Medulla oblongata (tissue), 1 donor: ENCODE results near the gene LAMA3.

ENCODE experiments used
- DNase-seq: peaks from one replicate; pipeline ENCODE4 v3.0.0-alpha.2; 2015; ENCODE audit errors: extremely low spot score

Gene LAMA3

GRCh38 chr18:23968638-23969604, 279.7 kb downstream of the LAMA3 start:
- no peak for DNase-seq

GRCh38 chr18:23969664-23970063, 280.4 kb downstream of the LAMA3 start:
- DNase-seq: no peak

- DNase-seq: no peak
Observed at GRCh38 chr18:23970161-23971096, 281.2 kb downstream of the LAMA3 start.

GRCh38 chr18:23971097-23971440, 281.8 kb downstream of the LAMA3 start:
- no peak for DNase-seq

GRCh38 chr18:23971666-23972230, 282.5 kb downstream of the LAMA3 start:
- DNase-seq: no peak

GRCh38 chr18:23972453-23972852, 283.2 kb downstream of the LAMA3 start:
- DNase-seq: no peak

- DNase-seq: no peak
Observed at GRCh38 chr18:23977103-23977502, 287.9 kb downstream of the LAMA3 start.

GRCh38 chr18:23977719-23978483, 288.6 kb downstream of the LAMA3 start:
- no peak for DNase-seq

GRCh38 chr18:23981369-23981980, 292.2 kb downstream of the LAMA3 start:
- DNase-seq: no peak

- DNase-seq: peak; percentile 60
Observed at GRCh38 chr18:23982155-23983079, 293.2 kb downstream of the LAMA3 start.

- no peak for DNase-seq
Observed at GRCh38 chr18:23983112-23983511, 293.9 kb downstream of the LAMA3 start.

GRCh38 chr18:23986600-23987359, 297.5 kb downstream of the LAMA3 start:
- no peak for DNase-seq

- no peak for DNase-seq
Observed at GRCh38 chr18:23990474-23991410, 301.5 kb downstream of the LAMA3 start.

GRCh38 chr18:23992089-23992940, 303.1 kb downstream of the LAMA3 start:
- peak; percentile 65 for DNase-seq

GRCh38 chr18:23992941-23993280, 303.7 kb downstream of the LAMA3 start:
- DNase-seq: no peak

GRCh38 chr18:23994361-23994902, 305.2 kb downstream of the LAMA3 start:
- DNase-seq: peak; percentile 40

GRCh38 chr18:23995180-23995579, 305.9 kb downstream of the LAMA3 start:
- no peak for DNase-seq
